WTC11 (cell line): ENCODE results near the gene ZNRF1.

Experiments
- HMGA2 ChIP-seq: fragments of 250-450 bp; sonication (Bioruptor Pico); IDR thresholded peaks from 2 replicates; pipeline ENCODE4 v1.4.0; 2021; ENCODE audit warnings: mild to moderate bottlenecking, moderate library complexity
- ZNF317 ChIP-seq: sonication (generic); formaldehyde crosslinking; IDR thresholded peaks from 2 replicates; pipeline ENCODE4 v1.8.1; 2023; ENCODE audit warnings: low read depth, mild to moderate bottlenecking, moderate library complexity, missing genetic modification reagents, borderline replicate concordance
- TF ChIP-seq, protein P1 (sequence below): sonication (generic); formaldehyde crosslinking; IDR thresholded peaks from 2 replicates; pipeline ENCODE4 v1.8.0; 2022; ENCODE audit warnings: mild to moderate bottlenecking, missing genetic modification reagents

DNA sequence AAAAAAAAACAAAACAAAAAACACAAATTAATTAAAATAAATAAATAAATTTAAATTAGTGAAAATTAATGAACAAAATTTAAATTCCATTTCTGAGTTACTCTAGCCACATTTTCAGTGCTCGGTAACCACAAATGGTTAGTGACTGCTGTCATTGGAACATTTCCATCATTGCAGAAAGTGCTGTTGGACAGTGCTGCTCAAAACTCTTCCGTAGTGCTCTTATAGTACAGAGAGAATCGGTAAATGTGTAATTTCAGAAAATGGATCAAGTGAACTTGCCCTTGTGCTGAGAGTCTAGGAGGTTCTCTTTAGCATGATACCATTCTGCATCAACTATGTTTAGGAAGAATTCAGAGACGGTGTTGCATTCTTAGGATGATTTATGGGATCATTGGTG, 23.7 kb downstream of the ZNRF1 start:
- TF ChIP-seq HMGA2 (CRISPR knock-in tag) (peak; percentile 12; the same call in 1 of the 2 replicates), ZNF317 (CRISPR knock-in tag) (no peak)
- TF ChIP-seq, protein P1, sequence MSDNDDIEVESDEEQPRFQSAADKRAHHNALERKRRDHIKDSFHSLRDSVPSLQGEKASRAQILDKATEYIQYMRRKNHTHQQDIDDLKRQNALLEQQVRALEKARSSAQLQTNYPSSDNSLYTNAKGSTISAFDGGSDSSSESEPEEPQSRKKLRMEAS (CRISPR knock-in tag) = no peak
